Measurements from ENCODE around the gene IBA57.
"Not testable (repeated sequence)": the region's sequence is repeated elsewhere in the genome, so short reads cannot be mapped to it uniquely, and the experiment has no call there.

Gene IBA57

GRCh38 chr1:228213917-228214808 is 48.6 kb downstream of the IBA57 start:
- FAIRE-seq, result no peak

GRCh38 chr1:228214921-228215662 is 49.5 kb downstream of the IBA57 start:
- FAIRE-seq, result no peak

- no peak for FAIRE-seq
Measured at GRCh38 chr1:228215663-228216116, 50.1 kb downstream of the IBA57 start.

GRCh38 chr1:228216371-228217320 is 51.0 kb downstream of the IBA57 start:
- FAIRE-seq, result no peak

- FAIRE-seq, result no peak
Measured at GRCh38 chr1:228217551-228218344, 52.1 kb downstream of the IBA57 start.

- no peak for FAIRE-seq
Measured at GRCh38 chr1:228218513-228219244, 53.1 kb downstream of the IBA57 start.

- no peak for FAIRE-seq
Measured at GRCh38 chr1:228219245-228219961, 53.8 kb downstream of the IBA57 start.

- FAIRE-seq, result no peak
Measured at GRCh38 chr1:228219962-228220780, 54.6 kb downstream of the IBA57 start.

- not testable (repeated sequence) for FAIRE-seq
Measured at GRCh38 chr1:228221097-228221496, 55.5 kb downstream of the IBA57 start.

GRCh38 chr1:228222548-228222947 is 56.9 kb downstream of the IBA57 start:
- no peak for FAIRE-seq

- FAIRE-seq, result no peak
Measured at GRCh38 chr1:228224198-228225164, 58.9 kb downstream of the IBA57 start.

- FAIRE-seq, result no peak
Measured at GRCh38 chr1:228225165-228225710, 59.6 kb downstream of the IBA57 start.

- FAIRE-seq, result no peak
Measured at GRCh38 chr1:228225740-228226139, 60.1 kb downstream of the IBA57 start.

GRCh38 chr1:228226141-228226874 is 60.7 kb downstream of the IBA57 start:
- FAIRE-seq, result no peak

GRCh38 chr1:228226956-228227791 is 61.6 kb downstream of the IBA57 start:
- no peak for FAIRE-seq

- FAIRE-seq, result not testable (repeated sequence)
Measured at GRCh38 chr1:228228147-228228546, 62.5 kb downstream of the IBA57 start.
